Erythroblast (primary cell): ENCODE results near the gene OTOGL.

ENCODE experiments used
- GATA1 ChIP-seq: IDR thresholded peaks from 2 replicates; pipeline ENCODE4 v1.6.1; 2011; ENCODE audit warnings: low read depth, mild to moderate bottlenecking, control low read depth, low read length, moderate library complexity
- POLR2A ChIP-seq: IDR thresholded peaks from 2 replicates; pipeline ENCODE4 v1.6.1; 2011; ENCODE audit warnings: mild to moderate bottlenecking, low read length

GRCh38 chr12:80262771-80263170 is 163.4 kb downstream of the OTOGL start:
- TF ChIP-seq POLR2A (no peak), GATA1 (no peak)
